ENCODE data around the gene PIF1. TPM values are rescaled to one million over a fixed set of nuclear protein-coding genes. Genes with fewer than 3 reads are reported as not detected.
A peak's percentile ranks its signal among the peaks of the same experiment; 100 is the strongest.

The PIF1 gene
- total RNA-seq, 1 donor from 2014 or later, result 8.6 TPM

DNA sequence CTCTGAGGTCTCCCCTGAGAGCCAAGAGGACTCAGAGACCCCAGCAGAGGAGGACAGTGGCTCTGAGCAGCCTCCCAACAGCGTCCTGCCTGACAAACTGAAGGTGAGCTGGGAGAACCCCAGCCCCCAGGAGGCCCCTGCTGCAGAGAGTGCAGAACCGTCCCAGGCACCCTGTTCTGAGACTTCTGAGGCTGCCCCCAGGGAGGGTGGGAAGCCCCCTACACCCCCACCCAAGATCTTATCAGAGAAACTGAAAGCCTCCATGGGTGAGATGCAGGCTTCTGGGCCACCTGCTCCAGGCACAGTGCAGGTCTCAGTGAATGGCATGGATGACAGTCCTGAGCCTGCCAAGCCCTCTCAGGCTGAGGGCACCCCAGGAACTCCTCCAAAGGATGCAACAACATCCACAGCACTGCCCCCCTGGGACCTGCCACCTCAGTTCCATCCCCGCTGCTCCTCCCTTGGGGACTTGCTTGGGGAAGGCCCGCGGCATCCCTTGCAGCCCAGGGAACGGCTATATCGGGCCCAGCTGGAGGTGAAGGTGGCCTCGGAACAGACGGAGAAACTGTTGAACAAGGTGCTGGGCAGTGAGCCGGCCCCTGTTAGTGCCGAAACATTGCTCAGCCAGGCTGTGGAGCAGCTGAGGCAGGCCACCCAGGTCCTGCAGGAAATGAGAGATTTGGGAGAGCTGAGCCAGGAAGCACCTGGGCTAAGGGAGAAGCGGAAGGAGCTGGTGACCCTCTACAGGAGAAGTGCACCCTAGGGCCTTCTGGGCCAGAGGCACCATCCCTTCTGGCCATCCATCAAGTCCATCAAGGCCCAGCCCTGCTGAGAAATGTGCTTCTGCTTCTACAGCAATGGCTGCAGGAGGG is 39.9 kb upstream of the PIF1 start:
- Mint-ChIP-seq H3K36me3 (ENCODE audit: unreplicated experiment) (no peaks in the 10 kb centered on the region), H3K4me3 (ENCODE audit: unreplicated experiment) (no peak overlapping the region), H3K4me1 (ENCODE audit: low read depth, unreplicated experiment) (peaks cover 29% of the 10 kb centered on the region), H3K27ac (ENCODE audit: unreplicated experiment) (no peak overlapping the region), H3K27me3 (ENCODE audit: unreplicated experiment) (peaks cover 10% of the 10 kb centered on the region), H3K9me3 (ENCODE audit: unreplicated experiment) (peaks cover 7% of the 10 kb centered on the region)
- TF ChIP-seq, protein P1, sequence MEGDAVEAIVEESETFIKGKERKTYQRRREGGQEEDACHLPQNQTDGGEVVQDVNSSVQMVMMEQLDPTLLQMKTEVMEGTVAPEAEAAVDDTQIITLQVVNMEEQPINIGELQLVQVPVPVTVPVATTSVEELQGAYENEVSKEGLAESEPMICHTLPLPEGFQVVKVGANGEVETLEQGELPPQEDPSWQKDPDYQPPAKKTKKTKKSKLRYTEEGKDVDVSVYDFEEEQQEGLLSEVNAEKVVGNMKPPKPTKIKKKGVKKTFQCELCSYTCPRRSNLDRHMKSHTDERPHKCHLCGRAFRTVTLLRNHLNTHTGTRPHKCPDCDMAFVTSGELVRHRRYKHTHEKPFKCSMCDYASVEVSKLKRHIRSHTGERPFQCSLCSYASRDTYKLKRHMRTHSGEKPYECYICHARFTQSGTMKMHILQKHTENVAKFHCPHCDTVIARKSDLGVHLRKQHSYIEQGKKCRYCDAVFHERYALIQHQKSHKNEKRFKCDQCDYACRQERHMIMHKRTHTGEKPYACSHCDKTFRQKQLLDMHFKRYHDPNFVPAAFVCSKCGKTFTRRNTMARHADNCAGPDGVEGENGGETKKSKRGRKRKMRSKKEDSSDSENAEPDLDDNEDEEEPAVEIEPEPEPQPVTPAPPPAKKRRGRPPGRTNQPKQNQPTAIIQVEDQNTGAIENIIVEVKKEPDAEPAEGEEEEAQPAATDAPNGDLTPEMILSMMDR (IDR thresholded peaks at IDR 0.05; ENCODE audit: partially characterized antibody, unreplicated experiment), result no peak
- no peak for DNase-seq

DNA sequence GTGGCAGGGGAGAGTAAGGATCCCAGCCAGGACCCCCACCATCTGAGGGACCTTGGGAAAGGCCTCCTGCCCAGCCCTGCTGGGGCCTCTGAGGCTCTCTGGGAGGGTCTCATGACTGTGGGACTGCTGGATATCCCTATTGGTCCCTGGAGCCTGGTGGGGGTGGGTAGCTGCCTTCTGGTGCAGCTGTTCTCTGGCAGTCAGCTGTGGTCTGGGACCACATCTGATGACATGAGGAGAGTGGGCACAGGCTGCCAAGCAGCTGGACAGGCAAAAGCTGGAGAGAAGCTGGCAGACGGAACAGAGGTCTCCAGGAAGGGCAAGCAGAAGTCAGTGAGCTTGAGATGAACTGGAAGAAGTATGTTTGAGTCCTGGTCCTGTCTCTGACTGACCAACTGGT is 38.6 kb upstream of the PIF1 start:
- TF ChIP-seq, protein P1 (IDR thresholded peaks at IDR 0.05; ENCODE audit: partially characterized antibody, unreplicated experiment), result no peak
- Mint-ChIP-seq H3K4me1 (ENCODE audit: low read depth, unreplicated experiment) (peaks cover 36% of the 10 kb centered on the region), H3K9me3 (ENCODE audit: unreplicated experiment) (peaks cover 7% of the 10 kb centered on the region), H3K27ac (ENCODE audit: unreplicated experiment) (peak overlapping the region; percentile 91), H3K36me3 (ENCODE audit: unreplicated experiment) (no peaks in the 10 kb centered on the region), H3K4me3 (ENCODE audit: unreplicated experiment) (peak overlapping the region; percentile 71), H3K27me3 (ENCODE audit: unreplicated experiment) (peaks cover 10% of the 10 kb centered on the region)
- DNase-seq, result peak; percentile 52

DNA sequence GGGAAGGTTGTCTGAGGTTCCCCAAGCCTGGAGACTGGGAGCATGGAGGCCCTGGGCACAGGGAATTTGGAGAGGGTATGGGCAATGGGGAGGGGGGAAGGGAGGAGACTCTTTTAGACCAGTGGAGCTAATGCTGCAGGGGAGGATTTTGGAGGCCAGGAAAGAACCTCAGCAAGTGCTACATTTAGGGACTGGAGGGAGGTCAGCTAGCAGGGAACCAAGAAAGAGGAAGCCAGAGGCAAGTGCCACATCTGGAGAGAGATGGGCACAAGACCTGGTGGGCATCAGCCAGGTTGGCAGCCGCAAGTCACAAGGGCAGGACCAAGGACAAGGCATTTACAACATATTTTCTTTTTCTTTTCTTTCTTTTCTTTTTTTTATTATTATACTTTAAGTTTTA is 37.0 kb upstream of the PIF1 start:
- H3K27me3 Mint-ChIP-seq (ENCODE audit: unreplicated experiment), result peaks cover 12% of the 10 kb centered on the region
- no peak overlapping the region for H3K4me3 Mint-ChIP-seq (ENCODE audit: unreplicated experiment)
- H3K36me3 Mint-ChIP-seq (ENCODE audit: unreplicated experiment), result no peaks in the 10 kb centered on the region
- H3K4me1 Mint-ChIP-seq (ENCODE audit: low read depth, unreplicated experiment), result peaks cover 36% of the 10 kb centered on the region
- H3K9me3 Mint-ChIP-seq (ENCODE audit: unreplicated experiment), result peaks cover 7% of the 10 kb centered on the region
- DNase-seq, result no peak
- TF ChIP-seq, protein P1 (IDR thresholded peaks at IDR 0.05; ENCODE audit: partially characterized antibody, unreplicated experiment), result no peak
- H3K27ac Mint-ChIP-seq (ENCODE audit: unreplicated experiment), result no peak overlapping the region

DNA sequence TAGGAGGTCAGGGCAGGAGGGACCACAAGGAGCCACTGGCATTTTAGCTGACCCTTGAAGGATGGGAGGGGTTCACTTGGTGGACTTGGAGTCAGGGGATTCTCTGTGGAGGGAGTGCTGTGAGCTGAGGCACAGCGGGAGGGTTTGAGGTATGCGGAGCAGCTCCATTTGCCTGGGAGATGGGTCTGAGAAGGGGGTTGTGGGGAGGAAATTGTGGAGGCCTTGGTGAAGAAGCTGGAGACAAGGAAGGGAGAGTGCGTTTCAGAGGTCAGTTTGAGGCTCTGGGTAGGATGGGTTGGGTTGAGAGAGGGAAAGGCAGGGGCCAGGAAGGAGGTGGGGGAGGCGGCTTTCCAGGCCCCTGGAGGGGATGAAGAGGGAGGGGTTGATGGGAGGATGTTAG is 36.5 kb upstream of the PIF1 start:
- H3K27ac Mint-ChIP-seq (ENCODE audit: unreplicated experiment), result no peak overlapping the region
- no peak overlapping the region for H3K4me3 Mint-ChIP-seq (ENCODE audit: unreplicated experiment)
- TF ChIP-seq, protein P1 (IDR thresholded peaks at IDR 0.05; ENCODE audit: partially characterized antibody, unreplicated experiment), result no peak
- H3K9me3 Mint-ChIP-seq (ENCODE audit: unreplicated experiment), result peaks cover 7% of the 10 kb centered on the region
- peaks cover 34% of the 10 kb centered on the region for H3K4me1 Mint-ChIP-seq (ENCODE audit: low read depth, unreplicated experiment)
- peaks cover 12% of the 10 kb centered on the region for H3K27me3 Mint-ChIP-seq (ENCODE audit: unreplicated experiment)
- no peak for DNase-seq
- H3K36me3 Mint-ChIP-seq (ENCODE audit: unreplicated experiment), result no peaks in the 10 kb centered on the region

DNA sequence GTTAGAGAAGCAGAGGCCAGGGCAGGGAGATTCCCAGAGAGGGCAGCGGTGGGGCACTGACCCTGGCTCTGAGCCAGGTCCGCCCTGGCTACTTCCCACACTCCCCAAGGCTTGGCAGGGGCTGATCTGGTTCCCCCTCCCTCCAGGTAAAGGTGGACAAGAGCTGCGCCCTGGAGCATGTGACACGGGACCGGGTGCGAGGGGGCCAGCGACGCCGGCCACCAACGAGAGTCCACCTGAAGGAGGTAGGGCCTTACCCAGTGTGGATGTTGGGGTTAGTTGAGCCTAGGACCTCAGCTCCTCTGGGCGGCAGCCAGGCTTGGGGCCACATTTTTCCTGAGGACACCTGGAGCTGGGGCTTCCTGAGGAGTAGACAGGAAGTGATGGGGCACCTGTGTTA is 35.9 kb upstream of the PIF1 start:
- H3K27ac Mint-ChIP-seq (ENCODE audit: unreplicated experiment), result no peak overlapping the region

More for the DNA sequence above, 35.9 kb upstream of the PIF1 start:
- TF ChIP-seq, protein P1 (IDR thresholded peaks at IDR 0.05; ENCODE audit: partially characterized antibody, unreplicated experiment), result no peak
- Mint-ChIP-seq H3K9me3 (ENCODE audit: unreplicated experiment) (peaks cover 7% of the 10 kb centered on the region), H3K4me1 (ENCODE audit: low read depth, unreplicated experiment) (peaks cover 32% of the 10 kb centered on the region), H3K27me3 (ENCODE audit: unreplicated experiment) (peaks cover 12% of the 10 kb centered on the region), H3K4me3 (ENCODE audit: unreplicated experiment) (no peak overlapping the region), H3K36me3 (ENCODE audit: unreplicated experiment) (no peaks in the 10 kb centered on the region)
- DNase-seq, result no peak

All from glutamatergic neuron (in vitro differentiated cells).